GM12892 (cell line): ENCODE results near the gene MED12L.

Experiments
- POLR2AphosphoS5 ChIP-seq: IDR thresholded peaks from 2 replicates; pipeline ENCODE4 v1.6.1; 2011; ENCODE audit warnings: low read depth, low read length, control low read depth
- TAF1 ChIP-seq: IDR thresholded peaks from 2 replicates; pipeline ENCODE4 v1.6.1; 2011; ENCODE audit warnings: low read depth, mild to moderate bottlenecking, control low read depth, low read length, borderline replicate concordance

DNA sequence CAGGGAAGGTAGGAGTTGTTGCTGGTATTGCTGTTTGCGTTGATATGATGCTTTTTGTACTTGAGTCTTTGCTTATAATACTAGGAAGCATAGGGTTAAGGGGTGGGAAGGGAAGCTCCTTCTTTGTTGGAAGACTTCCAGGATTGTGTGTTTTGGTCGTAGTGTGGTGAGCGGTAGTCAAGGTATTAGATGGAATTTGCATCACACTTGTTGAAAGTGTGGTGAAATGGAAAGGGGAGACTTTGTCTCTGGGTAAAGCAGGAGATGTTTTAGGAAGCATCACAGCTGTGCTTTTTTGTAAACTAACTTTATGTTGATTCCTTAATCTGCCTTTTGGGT lies 360.5 kb downstream of the MED12L start:
- no peak for TF ChIP-seq POLR2AphosphoS5
- TF ChIP-seq TAF1: no peak
